Measurements from ENCODE around the gene RCN2. TPM values are rescaled to one million over a fixed set of nuclear protein-coding genes. Genes with fewer than 3 reads are reported as not detected.
A peak's percentile ranks its signal among the peaks of the same experiment; 100 is the strongest.

RCN2 gene
- total and polyA plus RNA-seq, 8 donors = 42.3 to 215 (median 184) TPM

GRCh38 chr15:76994496-76994895 lies 62.9 kb downstream of the RCN2 start:
- Histone ChIP-seq H3K4me3 (peak overlapping the region in 1 of 2 donors; percentile 50), H3K27ac (peak overlapping the region; percentile 65 to 94), H3K36me3 (peaks cover 0 to 3% of the 10 kb centered on the region in 2 donors), H3K27me3 (no peaks in the 10 kb centered on the region), H3K4me1 (peaks cover 0 to 85% of the 10 kb centered on the region in 2 donors), H3K9me3 (no peaks in the 10 kb centered on the region)
- intact Hi-C loops (cut with DNase I) = no loop called here
- no peak for ATAC-seq
- TF ChIP-seq, protein P1, sequence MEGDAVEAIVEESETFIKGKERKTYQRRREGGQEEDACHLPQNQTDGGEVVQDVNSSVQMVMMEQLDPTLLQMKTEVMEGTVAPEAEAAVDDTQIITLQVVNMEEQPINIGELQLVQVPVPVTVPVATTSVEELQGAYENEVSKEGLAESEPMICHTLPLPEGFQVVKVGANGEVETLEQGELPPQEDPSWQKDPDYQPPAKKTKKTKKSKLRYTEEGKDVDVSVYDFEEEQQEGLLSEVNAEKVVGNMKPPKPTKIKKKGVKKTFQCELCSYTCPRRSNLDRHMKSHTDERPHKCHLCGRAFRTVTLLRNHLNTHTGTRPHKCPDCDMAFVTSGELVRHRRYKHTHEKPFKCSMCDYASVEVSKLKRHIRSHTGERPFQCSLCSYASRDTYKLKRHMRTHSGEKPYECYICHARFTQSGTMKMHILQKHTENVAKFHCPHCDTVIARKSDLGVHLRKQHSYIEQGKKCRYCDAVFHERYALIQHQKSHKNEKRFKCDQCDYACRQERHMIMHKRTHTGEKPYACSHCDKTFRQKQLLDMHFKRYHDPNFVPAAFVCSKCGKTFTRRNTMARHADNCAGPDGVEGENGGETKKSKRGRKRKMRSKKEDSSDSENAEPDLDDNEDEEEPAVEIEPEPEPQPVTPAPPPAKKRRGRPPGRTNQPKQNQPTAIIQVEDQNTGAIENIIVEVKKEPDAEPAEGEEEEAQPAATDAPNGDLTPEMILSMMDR (IDR thresholded peaks at IDR 0.05) = no peak
- no peak for DNase-seq

- peaks cover 0 to 4% of the 10 kb centered on the region in 2 donors for H3K36me3 ChIP-seq
- no peaks in the 10 kb centered on the region for H3K27me3 ChIP-seq
- peaks cover 0 to 90% of the 10 kb centered on the region in 2 donors for H3K4me1 ChIP-seq
- H3K27ac ChIP-seq = peak within 1 kb of the TSS; percentile 65 to 94
- intact Hi-C loops (cut with DNase I) = no loop called here
- no peaks in the 10 kb centered on the region for H3K9me3 ChIP-seq
- ATAC-seq (peak; percentile 49), DNase-seq (peak in 3 of 4 donors; percentile 48 to 92 (median 60))
- TF ChIP-seq, protein P1 (IDR thresholded peaks at IDR 0.05) = no peak
- peak within 1 kb of the TSS; percentile 5 to 50 for H3K4me3 ChIP-seq
These were observed 63.7 kb downstream of the RCN2 start, which contains the start of gene PSTPIP1 for GRCh38 chr15:76994971-76995945. Gene PSTPIP1, plus strand, starts transcription at chr15:76995126. Its CDS starts 448 bp downstream, at chr15:76995574.

- Histone ChIP-seq H3K4me1 (peaks cover 0 to 88% of the 10 kb centered on the region in 2 donors), H3K36me3 (peaks cover 0 to 4% of the 10 kb centered on the region in 2 donors), H3K4me3 (peak overlapping the region; percentile 5 to 50), H3K27ac (peak overlapping the region; percentile 65 to 94), H3K27me3 (no peaks in the 10 kb centered on the region), H3K9me3 (no peaks in the 10 kb centered on the region)
- DNase-seq (no peak), ATAC-seq (no peak)
- TF ChIP-seq, protein P1 (IDR thresholded peaks at IDR 0.05) = no peak
- intact Hi-C loops (cut with DNase I) = no loop called here
These were observed 64.6 kb downstream of the RCN2 start for GRCh38 chr15:76996076-76996525.

GRCh38 chr15:76996526-76997401 lies 65.2 kb downstream of the RCN2 start:
- intact Hi-C loops (cut with DNase I) = no loop called here
- Histone ChIP-seq H3K27ac (peak overlapping the region in 1 of 2 donors; percentile 94), H3K27me3 (no peaks in the 10 kb centered on the region), H3K4me3 (peak overlapping the region; percentile 5 to 50), H3K4me1 (peaks cover 0 to 87% of the 10 kb centered on the region in 2 donors), H3K9me3 (no peaks in the 10 kb centered on the region), H3K36me3 (peaks cover 0 to 4% of the 10 kb centered on the region in 2 donors)
- TF ChIP-seq, protein P1 (IDR thresholded peaks at IDR 0.05) = no peak
- DNase-seq (peak in 3 of 4 donors; percentile 50 to 85 (median 53)), ATAC-seq (peak; percentile 41)

All from left lung (tissue), 10 donors.